Fibroblast of lung (primary cell): ENCODE data around the gene OTC. TPM values are rescaled to one million over a fixed set of nuclear protein-coding genes. Genes with fewer than 3 reads are reported as not detected.

Experiments
- DNase-seq, 2 donors: peaks; one replicate each; pipeline versions ENCODE4 v3.0.0 to v3.0.0-alpha.2; 2010; ENCODE audit warnings: low read depth in 2 of 2
- H2AFZ ChIP-seq: 2 replicates; pipeline ENCODE4 v1.5.1; 2012; ENCODE audit warnings: low read length, control low read depth, inconsistent platforms
- H3K27ac ChIP-seq: 2 replicates; pipeline ENCODE4 v1.5.1; 2011; ENCODE audit warnings: low read length, control low read depth; ENCODE audit not compliant: insufficient read depth
- H3K27me3 ChIP-seq: 2 replicates; pipeline ENCODE4 v1.5.1; 2011; ENCODE audit warnings: mild to moderate bottlenecking, low read length; ENCODE audit not compliant: control insufficient read depth, insufficient read depth
- H3K36me3 ChIP-seq: 2 replicates; pipeline ENCODE4 v1.5.1; 2011; ENCODE audit warnings: low read length; ENCODE audit not compliant: control insufficient read depth, insufficient read depth
- H3K4me1 ChIP-seq: 2 replicates; pipeline ENCODE4 v1.5.1; 2011; ENCODE audit warnings: low read length; ENCODE audit not compliant: control insufficient read depth, insufficient read depth; ENCODE audit errors: extremely low read depth
- H3K4me2 ChIP-seq: 2 replicates; pipeline ENCODE4 v1.5.1; 2011; ENCODE audit warnings: low read length, control low read depth; ENCODE audit not compliant: insufficient read depth; ENCODE audit errors: extremely low read depth
- H3K4me3 ChIP-seq, 4 experiments: fragments of 200-600 bp in 1 of 4; sonication (generic) in 1 of 4; replicated peaks in 1 of 4; 2 replicates each; pipeline ENCODE4 v1.5.1; 2011 to 2016; ENCODE audit warnings: low read length in 4 of 4, low read depth in 3 of 4, mild to moderate bottlenecking in 3 of 4, control low read depth in 2 of 4, inconsistent platforms in 1 of 4, mixed read lengths in 1 of 4; ENCODE audit not compliant: insufficient read depth in 1 of 4; ENCODE audit errors: control extremely low read depth in 1 of 4
- H3K79me2 ChIP-seq: 2 replicates; pipeline ENCODE4 v1.5.1; 2012; ENCODE audit warnings: mild to moderate bottlenecking, low read length, inconsistent platforms; ENCODE audit not compliant: control insufficient read depth, insufficient read depth
- H3K9ac ChIP-seq: 2 replicates; pipeline ENCODE4 v1.5.1; 2011; ENCODE audit warnings: mild to moderate bottlenecking, low read length, control low read depth; ENCODE audit not compliant: insufficient read depth
- H3K9me3 ChIP-seq: 2 replicates; pipeline ENCODE4 v1.5.1; 2012; ENCODE audit warnings: low read depth, low read length; ENCODE audit not compliant: control insufficient read depth, insufficient read depth
- H4K20me1 ChIP-seq: 2 replicates; pipeline ENCODE4 v1.5.1; 2011; ENCODE audit warnings: low read length; ENCODE audit not compliant: control insufficient read depth, insufficient read depth; ENCODE audit errors: extremely low read depth
- EZH2 ChIP-seq: IDR thresholded peaks from 2 replicates; pipeline ENCODE4 v1.5.1; 2012; ENCODE audit warnings: low read length, control low read depth, mild to moderate bottlenecking; ENCODE audit errors: missing control alignments
- polyA plus RNA-seq, 2 donors: library from polyadenylated mRNA; depleted of rRNA in 1 of 2; stranded (reverse) in 1 of 2; unstranded in 1 of 2; fragments of >200 nt; gene quantifications; 2 replicates each; pipeline ENCODE4 v1.2.1, GENCODE V29; 2011 to 2012; ENCODE audit warnings: missing spikeins in 1 of 2
- total RNA-seq: library from RNA; depleted of rRNA; stranded (reverse); fragments of >200 nt; gene quantifications from 2 replicates; pipeline ENCODE4 v1.2.1, GENCODE V29; 2014
- TF ChIP-seq, protein P1 (sequence below), 2 donors: IDR thresholded peaks in 1 of 2; conservative IDR thresholded peaks in 1 of 2; 1 replicate in 1 of 2; 2 replicates in 1 of 2; pipeline ENCODE4 v1.5.1; 2011 to 2012; ENCODE audit warnings: low read length in 2 of 2, control low read depth in 1 of 2, inconsistent platforms in 1 of 2, low read depth in 1 of 2, mild to moderate bottlenecking in 1 of 2

The OTC gene
- total and polyA plus RNA-seq, 2 donors (not counting 1 experiment from before 2014, with no cell fraction given): not detected

GRCh38 chrX:38379088-38379487 lies 26.7 kb downstream of the OTC start:
- Histone ChIP-seq H3K27me3 (no peaks in the 10 kb centered on the region), H3K9ac (no peak overlapping the region)
- no peak for DNase-seq

GRCh38 chrX:38382663-38383062 lies 30.3 kb downstream of the OTC start:
- TF ChIP-seq EZH2: no peak
- TF ChIP-seq, protein P1, sequence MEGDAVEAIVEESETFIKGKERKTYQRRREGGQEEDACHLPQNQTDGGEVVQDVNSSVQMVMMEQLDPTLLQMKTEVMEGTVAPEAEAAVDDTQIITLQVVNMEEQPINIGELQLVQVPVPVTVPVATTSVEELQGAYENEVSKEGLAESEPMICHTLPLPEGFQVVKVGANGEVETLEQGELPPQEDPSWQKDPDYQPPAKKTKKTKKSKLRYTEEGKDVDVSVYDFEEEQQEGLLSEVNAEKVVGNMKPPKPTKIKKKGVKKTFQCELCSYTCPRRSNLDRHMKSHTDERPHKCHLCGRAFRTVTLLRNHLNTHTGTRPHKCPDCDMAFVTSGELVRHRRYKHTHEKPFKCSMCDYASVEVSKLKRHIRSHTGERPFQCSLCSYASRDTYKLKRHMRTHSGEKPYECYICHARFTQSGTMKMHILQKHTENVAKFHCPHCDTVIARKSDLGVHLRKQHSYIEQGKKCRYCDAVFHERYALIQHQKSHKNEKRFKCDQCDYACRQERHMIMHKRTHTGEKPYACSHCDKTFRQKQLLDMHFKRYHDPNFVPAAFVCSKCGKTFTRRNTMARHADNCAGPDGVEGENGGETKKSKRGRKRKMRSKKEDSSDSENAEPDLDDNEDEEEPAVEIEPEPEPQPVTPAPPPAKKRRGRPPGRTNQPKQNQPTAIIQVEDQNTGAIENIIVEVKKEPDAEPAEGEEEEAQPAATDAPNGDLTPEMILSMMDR (conservative IDR thresholded peaks at IDR 0.05 in 1 of 2, IDR thresholded peaks at IDR 0.05 in 1 of 2; ENCODE audit: low read depth in 1 of 2, low read length in 2 of 2): no peak
- Histone ChIP-seq H3K4me1 (no peaks in the 10 kb centered on the region), H3K27ac (no peak overlapping the region), H3K4me2 (no peak overlapping the region), H3K27me3 (no peaks in the 10 kb centered on the region), H3K9ac (no peak overlapping the region), H3K36me3 (no peaks in the 10 kb centered on the region), H4K20me1 (no peaks in the 10 kb centered on the region), H3K79me2 (no peaks in the 10 kb centered on the region), H3K9me3 (no peaks in the 10 kb centered on the region), H3K4me3 (no peak overlapping the region), H2AFZ (no peak overlapping the region)
- DNase-seq: no peak

More at GRCh38 chrX:38379088-38379487, 26.7 kb downstream of the OTC start:
- Histone ChIP-seq H2AFZ (no peak overlapping the region), H4K20me1 (no peaks in the 10 kb centered on the region), H3K79me2 (no peaks in the 10 kb centered on the region), H3K4me1 (no peaks in the 10 kb centered on the region), H3K9me3 (no peaks in the 10 kb centered on the region), H3K4me2 (no peak overlapping the region), H3K27ac (no peak overlapping the region), H3K36me3 (no peaks in the 10 kb centered on the region), H3K4me3 (no peak overlapping the region)
- no peak for TF ChIP-seq EZH2
- TF ChIP-seq, protein P1 (conservative IDR thresholded peaks at IDR 0.05 in 1 of 2, IDR thresholded peaks at IDR 0.05 in 1 of 2; ENCODE audit: low read depth in 1 of 2, low read length in 2 of 2): no peak

GRCh38 chrX:38400389-38400910 lies 48.0 kb downstream of the OTC start:
- no peak overlapping the region for H3K9ac ChIP-seq
- H2AFZ ChIP-seq: no peak overlapping the region
- H3K4me3 ChIP-seq: no peak overlapping the region
- no peak overlapping the region for H3K27ac ChIP-seq
- no peaks in the 10 kb centered on the region for H3K27me3 ChIP-seq
- no peaks in the 10 kb centered on the region for H3K4me1 ChIP-seq
- H4K20me1 ChIP-seq: no peaks in the 10 kb centered on the region
- DNase-seq: no peak
- no peak overlapping the region for H3K4me2 ChIP-seq
- H3K79me2 ChIP-seq: no peaks in the 10 kb centered on the region
- TF ChIP-seq EZH2: no peak
- TF ChIP-seq, protein P1 (conservative IDR thresholded peaks at IDR 0.05 in 1 of 2, IDR thresholded peaks at IDR 0.05 in 1 of 2; ENCODE audit: low read depth in 1 of 2, low read length in 2 of 2): no peak
- no peaks in the 10 kb centered on the region for H3K9me3 ChIP-seq
- H3K36me3 ChIP-seq: no peaks in the 10 kb centered on the region
